K562 (cell line): ENCODE results near the gene URM1.

ENCODE experiments used
- CTCF ChIP-seq, 3 experiments: IDR thresholded peaks in 2 of 3; conservative IDR thresholded peaks in 1 of 3; 2 replicates each; pipeline ENCODE4 v1.5.1; 2011 to 2012; ENCODE audit warnings: low read length in 3 of 3, mild to moderate bottlenecking in 3 of 3, control low read depth in 2 of 3, improper control_type of control experiment in 1 of 3, inconsistent platforms in 1 of 3, low read depth in 1 of 3, mixed read lengths in 1 of 3, moderate library complexity in 1 of 3; ENCODE audit not compliant: insufficient read depth in 2 of 3
- DPF2 ChIP-seq: fragments of 450-650 bp; IDR thresholded peaks from 2 replicates; pipeline ENCODE4 v1.6.1; 2016
- FOXP4 ChIP-seq: sonication (generic); formaldehyde crosslinking; IDR thresholded peaks from 2 replicates; pipeline ENCODE4 v1.8.0; 2022; ENCODE audit warnings: mild to moderate bottlenecking, missing genetic modification reagents, borderline replicate concordance
- MAX ChIP-seq: sonication (generic); formaldehyde crosslinking; IDR thresholded peaks from 2 replicates; pipeline ENCODE4 v1.9.0; 2022; ENCODE audit warnings: mild to moderate bottlenecking, missing genetic modification reagents
- SMAD3 ChIP-seq: fragments of 450-650 bp; formaldehyde crosslinking; conservative IDR thresholded peaks from 2 replicates; pipeline ENCODE4 v1.4.0; 2020; ENCODE audit warnings: mild to moderate bottlenecking
- ZEB2 ChIP-seq: fragments of 450-650 bp; IDR thresholded peaks from 2 replicates; pipeline ENCODE4 v1.6.1; 2016

GRCh38 chr9:128421482-128421996 is 50.4 kb downstream of the URM1 start:
- no peak for TF ChIP-seq ZEB2
- TF ChIP-seq CTCF (IDR thresholded peaks at IDR 0.05 in 2 of 3, conservative IDR thresholded peaks at IDR 0.05 in 1 of 3; ENCODE audit: insufficient read depth in 2 of 3, low read depth in 1 of 3, low read length in 3 of 3), result no peak
- TF ChIP-seq SMAD3 (CRISPR knock-in tag), result no peak
- TF ChIP-seq DPF2, result no peak
- no peak for TF ChIP-seq FOXP4 (CRISPR knock-in tag)
- TF ChIP-seq MAX (CRISPR knock-in tag), result no peak
